Measurements from ENCODE around the gene ADGRV1.

ADGRV1 gene, protein sequence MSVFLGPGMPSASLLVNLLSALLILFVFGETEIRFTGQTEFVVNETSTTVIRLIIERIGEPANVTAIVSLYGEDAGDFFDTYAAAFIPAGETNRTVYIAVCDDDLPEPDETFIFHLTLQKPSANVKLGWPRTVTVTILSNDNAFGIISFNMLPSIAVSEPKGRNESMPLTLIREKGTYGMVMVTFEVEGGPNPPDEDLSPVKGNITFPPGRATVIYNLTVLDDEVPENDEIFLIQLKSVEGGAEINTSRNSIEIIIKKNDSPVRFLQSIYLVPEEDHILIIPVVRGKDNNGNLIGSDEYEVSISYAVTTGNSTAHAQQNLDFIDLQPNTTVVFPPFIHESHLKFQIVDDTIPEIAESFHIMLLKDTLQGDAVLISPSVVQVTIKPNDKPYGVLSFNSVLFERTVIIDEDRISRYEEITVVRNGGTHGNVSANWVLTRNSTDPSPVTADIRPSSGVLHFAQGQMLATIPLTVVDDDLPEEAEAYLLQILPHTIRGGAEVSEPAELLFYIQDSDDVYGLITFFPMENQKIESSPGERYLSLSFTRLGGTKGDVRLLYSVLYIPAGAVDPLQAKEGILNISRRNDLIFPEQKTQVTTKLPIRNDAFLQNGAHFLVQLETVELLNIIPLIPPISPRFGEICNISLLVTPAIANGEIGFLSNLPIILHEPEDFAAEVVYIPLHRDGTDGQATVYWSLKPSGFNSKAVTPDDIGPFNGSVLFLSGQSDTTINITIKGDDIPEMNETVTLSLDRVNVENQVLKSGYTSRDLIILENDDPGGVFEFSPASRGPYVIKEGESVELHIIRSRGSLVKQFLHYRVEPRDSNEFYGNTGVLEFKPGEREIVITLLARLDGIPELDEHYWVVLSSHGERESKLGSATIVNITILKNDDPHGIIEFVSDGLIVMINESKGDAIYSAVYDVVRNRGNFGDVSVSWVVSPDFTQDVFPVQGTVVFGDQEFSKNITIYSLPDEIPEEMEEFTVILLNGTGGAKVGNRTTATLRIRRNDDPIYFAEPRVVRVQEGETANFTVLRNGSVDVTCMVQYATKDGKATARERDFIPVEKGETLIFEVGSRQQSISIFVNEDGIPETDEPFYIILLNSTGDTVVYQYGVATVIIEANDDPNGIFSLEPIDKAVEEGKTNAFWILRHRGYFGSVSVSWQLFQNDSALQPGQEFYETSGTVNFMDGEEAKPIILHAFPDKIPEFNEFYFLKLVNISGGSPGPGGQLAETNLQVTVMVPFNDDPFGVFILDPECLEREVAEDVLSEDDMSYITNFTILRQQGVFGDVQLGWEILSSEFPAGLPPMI (N-terminal part only)

GRCh38 chr5:90558344-90559192 is at the start of gene ADGRV1:
Gene ADGRV1, plus strand, starts transcription at chr5:90558797. Its CDS starts 99 bp downstream, at chr5:90558896.
- DNase-seq = peak; percentile 93

- no peak for DNase-seq
These were observed 48.2 kb upstream of the ADGRV1 start for GRCh38 chr5:90510438-90510837.

GRCh38 chr5:90514520-90514919 is 44.1 kb upstream of the ADGRV1 start:
- no peak for DNase-seq

DNA sequence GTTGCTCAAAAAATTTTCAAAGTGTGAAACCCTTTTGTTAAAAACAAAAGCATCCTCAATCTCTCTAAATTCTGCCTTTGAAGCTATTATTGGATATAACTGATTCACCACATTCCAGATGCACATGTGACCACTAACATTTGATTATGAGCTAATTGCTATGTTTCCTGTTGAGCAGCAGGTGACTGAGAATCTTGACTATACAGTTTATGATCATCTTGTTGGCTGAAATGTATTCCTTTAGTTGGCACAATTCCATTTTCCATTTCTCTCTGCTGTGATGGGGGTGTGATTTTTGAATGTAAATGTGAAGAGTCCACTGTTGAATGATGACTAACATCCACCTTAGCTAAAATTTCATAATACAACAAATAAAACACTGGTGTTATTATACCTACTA is 39.9 kb upstream of the ADGRV1 start:
- peak; percentile 76 for DNase-seq

- DNase-seq = no peak
These were observed 39.5 kb upstream of the ADGRV1 start for GRCh38 chr5:90519081-90519480.

GRCh38 chr5:90528601-90529193 is 29.9 kb upstream of the ADGRV1 start:
- DNase-seq = no peak

GRCh38 chr5:90529194-90529938 is 29.2 kb upstream of the ADGRV1 start, which contains the start of gene LYSMD3:
Gene LYSMD3, minus strand, starts transcription at chr5:90529584. Its CDS starts 4,295 bp downstream, at chr5:90525289.
- peak; percentile 85 for DNase-seq

DNA sequence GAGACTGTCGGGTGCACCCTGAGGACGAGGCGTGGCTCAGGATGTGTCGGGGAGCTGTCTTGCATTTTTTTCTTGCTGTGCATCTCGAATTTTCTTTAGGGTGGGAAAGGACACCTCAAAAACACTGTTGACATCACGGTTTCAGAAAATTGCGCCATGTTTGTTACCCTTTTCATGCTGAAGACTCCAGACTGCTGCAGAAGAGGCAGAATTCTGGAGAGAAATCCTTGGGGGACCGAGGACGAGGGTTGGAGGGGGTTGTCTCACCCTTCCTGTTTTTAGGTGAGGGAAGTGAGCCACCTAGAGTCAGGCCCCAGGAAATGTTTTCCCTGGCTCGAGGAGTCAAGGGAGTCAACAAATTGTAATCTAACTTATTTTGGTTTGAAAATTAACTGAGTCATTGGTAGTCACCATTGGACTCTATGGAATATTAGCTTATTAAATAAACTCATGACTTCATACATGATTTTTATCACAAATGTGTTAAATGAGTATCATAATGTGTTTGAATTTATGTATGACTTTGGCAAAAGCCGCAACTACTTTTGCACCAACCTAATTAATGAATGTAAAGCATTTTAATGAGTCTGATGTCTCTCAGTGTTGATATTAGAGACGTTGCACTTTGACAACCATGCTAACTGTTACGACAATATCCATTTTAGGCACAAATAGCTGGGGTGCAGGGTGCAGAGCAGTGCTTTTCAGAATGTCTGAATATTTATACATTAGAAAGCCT is 28.5 kb upstream of the ADGRV1 start:
- peak; percentile 67 for DNase-seq

DNA sequence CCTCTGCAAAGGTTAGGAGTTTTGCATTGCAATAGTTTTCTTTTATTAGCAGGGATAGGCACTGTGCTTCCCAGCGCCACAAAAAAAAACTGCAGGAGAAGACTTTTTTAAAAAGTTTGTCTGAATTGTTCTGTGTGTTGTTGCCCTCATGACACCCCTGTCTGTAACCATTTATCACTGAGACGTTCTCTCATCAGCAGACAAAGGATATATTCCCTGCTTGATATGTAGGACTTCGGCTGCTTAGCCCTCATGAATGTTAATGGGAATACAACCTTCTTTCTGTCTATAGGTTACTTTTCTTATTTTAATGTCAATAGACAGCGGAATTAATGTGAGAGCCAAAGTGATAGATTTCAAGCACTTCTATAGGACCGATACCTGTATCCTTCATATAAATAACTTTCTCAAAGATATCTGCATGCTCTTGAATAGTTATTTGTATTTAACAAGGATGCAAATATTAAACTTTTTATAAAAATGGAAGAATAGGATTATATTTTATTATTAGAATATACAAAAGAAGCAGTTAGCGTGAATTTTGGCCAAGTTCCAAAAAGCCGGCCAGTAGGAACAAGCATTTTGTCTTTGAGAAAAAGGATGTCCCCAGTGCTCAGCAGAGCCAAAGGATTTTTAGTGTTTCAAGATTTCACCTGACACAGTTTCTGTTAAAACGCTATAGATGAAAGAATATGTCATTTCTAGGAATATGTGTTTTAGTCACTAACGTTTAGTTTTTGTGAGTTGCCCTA is 27.7 kb upstream of the ADGRV1 start:
- peak; percentile 5 for DNase-seq

GRCh38 chr5:90533794-90534193 is 24.8 kb upstream of the ADGRV1 start:
- no peak for DNase-seq

DNA sequence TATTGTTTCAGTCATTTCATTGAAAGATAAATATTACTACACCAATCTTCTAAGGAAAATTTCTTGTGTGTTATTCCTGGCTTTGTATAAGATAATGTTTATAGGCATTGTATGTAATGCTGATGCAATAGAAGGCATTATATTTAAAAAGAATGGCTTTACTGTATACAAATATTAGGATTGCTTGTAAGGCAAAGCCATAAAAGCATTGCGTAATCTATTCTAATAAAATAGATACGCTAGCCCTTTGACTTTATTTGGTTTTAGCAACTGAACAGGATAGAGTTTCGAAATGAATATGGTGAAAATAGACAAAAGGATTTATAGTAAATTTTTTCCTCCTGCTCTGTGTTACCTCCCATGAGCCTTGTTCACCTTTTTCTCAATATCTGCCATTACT is 23.7 kb upstream of the ADGRV1 start:
- DNase-seq = no peak

GRCh38 chr5:90542827-90543519 is 15.6 kb upstream of the ADGRV1 start:
- no peak for DNase-seq

GRCh38 chr5:90545511-90545910 is 13.1 kb upstream of the ADGRV1 start:
- DNase-seq = no peak

GRCh38 chr5:90546216-90546837 is 12.3 kb upstream of the ADGRV1 start:
- no peak for DNase-seq

DNA sequence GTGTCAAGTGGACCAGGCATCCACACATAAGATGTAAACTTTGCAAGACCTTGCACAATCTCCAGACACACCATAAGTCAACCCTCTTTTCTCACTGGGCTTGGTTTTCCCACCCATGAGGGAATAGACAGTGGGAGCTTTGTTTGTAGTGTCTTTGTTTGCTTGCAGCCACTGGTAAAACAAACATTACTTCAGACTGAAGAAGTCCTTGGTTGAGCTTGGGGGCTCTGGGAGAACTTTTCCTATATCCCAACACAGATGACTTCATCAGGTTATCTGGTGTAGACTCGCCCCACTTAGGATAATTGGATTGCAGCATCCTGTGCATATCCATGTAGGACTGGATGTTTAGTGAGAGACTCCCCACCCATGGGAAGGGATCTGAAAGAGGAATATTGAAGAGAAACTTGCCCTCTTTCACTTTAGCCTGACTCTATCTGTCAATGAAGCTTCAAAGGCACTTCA is 11.5 kb upstream of the ADGRV1 start:
- DNase-seq = no peak

GRCh38 chr5:90548069-90548593 is 10.5 kb upstream of the ADGRV1 start:
- peak; percentile 80 for DNase-seq

GRCh38 chr5:90549223-90549622 is 9.4 kb upstream of the ADGRV1 start:
- DNase-seq = no peak

Data from NCI-H1105 treated with DMSO at 0.1 percent for 48 hours (cell line).